ENCODE data around the gene PARN. TPM values are rescaled to one million over a fixed set of nuclear protein-coding genes. Genes with fewer than 3 reads are reported as not detected.

PARN gene
- total and polyA plus RNA-seq, 3 donors from 2014 or later: 43.5 to 67.2 (median 47.6) TPM

GRCh38 chr16:14562691-14563491, 67.2 kb downstream of the PARN start:
- Histone ChIP-seq H3K27me3 (no peaks in the 10 kb centered on the region), H3K36me3 (ENCODE audit: low read depth, missing control alignments) (no peaks in the 10 kb centered on the region), H3K4me3 (no peak overlapping the region), H3K27ac (no peak overlapping the region), H3K9me3 (no peaks in the 10 kb centered on the region), H3K4me1 (peaks cover 10% of the 10 kb centered on the region)
- DNase-seq: no peak
- no peak for TF ChIP-seq POLR2A (IDR thresholded peaks at IDR 0.05)
- TF ChIP-seq, protein P1, sequence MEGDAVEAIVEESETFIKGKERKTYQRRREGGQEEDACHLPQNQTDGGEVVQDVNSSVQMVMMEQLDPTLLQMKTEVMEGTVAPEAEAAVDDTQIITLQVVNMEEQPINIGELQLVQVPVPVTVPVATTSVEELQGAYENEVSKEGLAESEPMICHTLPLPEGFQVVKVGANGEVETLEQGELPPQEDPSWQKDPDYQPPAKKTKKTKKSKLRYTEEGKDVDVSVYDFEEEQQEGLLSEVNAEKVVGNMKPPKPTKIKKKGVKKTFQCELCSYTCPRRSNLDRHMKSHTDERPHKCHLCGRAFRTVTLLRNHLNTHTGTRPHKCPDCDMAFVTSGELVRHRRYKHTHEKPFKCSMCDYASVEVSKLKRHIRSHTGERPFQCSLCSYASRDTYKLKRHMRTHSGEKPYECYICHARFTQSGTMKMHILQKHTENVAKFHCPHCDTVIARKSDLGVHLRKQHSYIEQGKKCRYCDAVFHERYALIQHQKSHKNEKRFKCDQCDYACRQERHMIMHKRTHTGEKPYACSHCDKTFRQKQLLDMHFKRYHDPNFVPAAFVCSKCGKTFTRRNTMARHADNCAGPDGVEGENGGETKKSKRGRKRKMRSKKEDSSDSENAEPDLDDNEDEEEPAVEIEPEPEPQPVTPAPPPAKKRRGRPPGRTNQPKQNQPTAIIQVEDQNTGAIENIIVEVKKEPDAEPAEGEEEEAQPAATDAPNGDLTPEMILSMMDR (IDR thresholded peaks at IDR 0.05): no peak
- intact Hi-C loops (cut with DNase I; ENCODE audit: low total_unique reads): no loop called here
- WGBS, 2 donors: 67 to 73% methylated on average over 8 of the region's 8 CpGs

- 93 to 98% methylated on average over 7 of the region's 7 CpGs for WGBS, 2 donors
- no peak for DNase-seq
These were observed 69.5 kb downstream of the PARN start for GRCh38 chr16:14560523-14560922.

GRCh38 chr16:14559809-14560241, 70.2 kb downstream of the PARN start:
- Histone ChIP-seq H3K9me3 (no peaks in the 10 kb centered on the region), H3K27me3 (no peaks in the 10 kb centered on the region), H3K4me1 (no peaks in the 10 kb centered on the region), H3K4me3 (no peak overlapping the region), H3K36me3 (ENCODE audit: low read depth, missing control alignments) (no peaks in the 10 kb centered on the region), H3K27ac (no peak overlapping the region)
- no peak for DNase-seq
- TF ChIP-seq POLR2A (IDR thresholded peaks at IDR 0.05): no peak
- TF ChIP-seq, protein P1 (IDR thresholded peaks at IDR 0.05): no peak
- intact Hi-C loops (cut with DNase I; ENCODE audit: low total_unique reads): no loop called here
- WGBS, 2 donors: 92 to 94% methylated on average over 8 of the region's 8 CpGs

More at GRCh38 chr16:14560523-14560922, 69.5 kb downstream of the PARN start:
- intact Hi-C loops (cut with DNase I; ENCODE audit: low total_unique reads): no loop called here
- Histone ChIP-seq H3K4me3 (no peak overlapping the region), H3K9me3 (no peaks in the 10 kb centered on the region), H3K36me3 (ENCODE audit: low read depth, missing control alignments) (no peaks in the 10 kb centered on the region), H3K4me1 (no peaks in the 10 kb centered on the region), H3K27me3 (no peaks in the 10 kb centered on the region), H3K27ac (no peak overlapping the region)
- TF ChIP-seq POLR2A (IDR thresholded peaks at IDR 0.05): no peak
- TF ChIP-seq, protein P1 (IDR thresholded peaks at IDR 0.05): no peak

- Histone ChIP-seq H3K27me3 (no peaks in the 10 kb centered on the region), H3K4me3 (no peak overlapping the region), H3K9me3 (no peaks in the 10 kb centered on the region), H3K27ac (no peak overlapping the region), H3K4me1 (no peaks in the 10 kb centered on the region), H3K36me3 (ENCODE audit: low read depth, missing control alignments) (no peaks in the 10 kb centered on the region)
- DNase-seq: no peak
- TF ChIP-seq, protein P1 (IDR thresholded peaks at IDR 0.05): no peak
- intact Hi-C loops (cut with DNase I; ENCODE audit: low total_unique reads): no loop called here
- WGBS, 2 donors: 61 to 72% methylated on average over 4 of the region's 4 CpGs
These were observed 76.6 kb downstream of the PARN start for GRCh38 chr16:14553447-14553846.

GRCh38 chr16:14549789-14550153, 80.3 kb downstream of the PARN start:
- Histone ChIP-seq H3K4me1 (no peaks in the 10 kb centered on the region), H3K27ac (no peak overlapping the region), H3K36me3 (ENCODE audit: low read depth, missing control alignments) (no peaks in the 10 kb centered on the region), H3K27me3 (no peaks in the 10 kb centered on the region), H3K4me3 (no peak overlapping the region), H3K9me3 (no peaks in the 10 kb centered on the region)
- intact Hi-C loops (cut with DNase I; ENCODE audit: low total_unique reads): no loop called here
- TF ChIP-seq, protein P1 (IDR thresholded peaks at IDR 0.05): no peak
- TF ChIP-seq POLR2A (IDR thresholded peaks at IDR 0.05): no peak
- WGBS, 2 donors: 54 to 73% methylated on average over 5 of the region's 5 CpGs
- no peak for DNase-seq
